NCI-H1105 treated with DMSO at 0.1 percent for 48 hours (cell line): ENCODE data around the gene PTPRD.

Experiments
- DNase-seq: peaks from one replicate; lab custom pipeline; 2025; lab: John Stamatoyannopoulos, UW

The PTPRD gene

GRCh38 chr9:8772302-8772701, 1840.5 kb downstream of the PTPRD start:
- no peak for DNase-seq

GRCh38 chr9:8769153-8769552, 1843.6 kb downstream of the PTPRD start:
- peak; percentile 50 for DNase-seq

GRCh38 chr9:8766096-8766495, 1846.7 kb downstream of the PTPRD start:
- DNase-seq = no peak

- no peak for DNase-seq
Measured at GRCh38 chr9:8764051-8764450, 1848.8 kb downstream of the PTPRD start.

- DNase-seq = no peak
Measured at GRCh38 chr9:8762479-8763085, 1850.2 kb downstream of the PTPRD start.

GRCh38 chr9:8760000-8760767, 1852.6 kb downstream of the PTPRD start:
- DNase-seq = no peak

- DNase-seq = no peak
Measured at GRCh38 chr9:8757881-8758280, 1854.9 kb downstream of the PTPRD start.

- DNase-seq = peak; percentile 13
Measured at GRCh38 chr9:8754751-8755150, 1858.1 kb downstream of the PTPRD start.

GRCh38 chr9:8751406-8751930, 1861.3 kb downstream of the PTPRD start:
- no peak for DNase-seq

GRCh38 chr9:8750639-8751051, 1862.2 kb downstream of the PTPRD start:
- no peak for DNase-seq

- DNase-seq = no peak
Measured at GRCh38 chr9:8745347-8745746, 1867.5 kb downstream of the PTPRD start.

GRCh38 chr9:8738945-8739344, 1873.9 kb downstream of the PTPRD start:
- no peak for DNase-seq

GRCh38 chr9:8736805-8737204, 1876.0 kb downstream of the PTPRD start:
- DNase-seq = no peak

GRCh38 chr9:8734760-8735159, 1878.0 kb downstream of the PTPRD start:
- no peak for DNase-seq

- peak; percentile 99 for DNase-seq
Measured at GRCh38 chr9:8733131-8733954, 1879.5 kb downstream of the PTPRD start.

- no peak for DNase-seq
Measured at GRCh38 chr9:8732367-8733075, 1880.3 kb downstream of the PTPRD start.

- DNase-seq = no peak
Measured at GRCh38 chr9:8730618-8731017, 1882.2 kb downstream of the PTPRD start.

- no peak for DNase-seq
Measured at GRCh38 chr9:8728910-8729309, 1883.9 kb downstream of the PTPRD start.

- no peak for DNase-seq
Measured at GRCh38 chr9:8727191-8727590, 1885.6 kb downstream of the PTPRD start.

GRCh38 chr9:8726692-8727091, 1886.1 kb downstream of the PTPRD start:
- no peak for DNase-seq

GRCh38 chr9:8725635-8726034, 1887.2 kb downstream of the PTPRD start:
- DNase-seq = no peak
